ENCODE measurements around the gene WDR82.

- TF ChIP-seq EZH2 (IDR thresholded peaks at IDR 0.05; ENCODE audit: insufficient read depth, low read length) (no peak), CTCF (IDR thresholded peaks at IDR 0.05; ENCODE audit: insufficient read depth, low read depth, low read length) (no peak)
These were observed 65.4 kb downstream of the WDR82 start for GRCh38 chr3:52213005-52213404.
